Measurements from ENCODE around the gene WDPCP. TPM values are rescaled to one million over a fixed set of nuclear protein-coding genes. Genes with fewer than 3 reads are reported as not detected.

WDPCP gene
- total and polyA plus RNA-seq, 10 donors = 2.1 to 20.0 (median 13.3) TPM

DNA sequence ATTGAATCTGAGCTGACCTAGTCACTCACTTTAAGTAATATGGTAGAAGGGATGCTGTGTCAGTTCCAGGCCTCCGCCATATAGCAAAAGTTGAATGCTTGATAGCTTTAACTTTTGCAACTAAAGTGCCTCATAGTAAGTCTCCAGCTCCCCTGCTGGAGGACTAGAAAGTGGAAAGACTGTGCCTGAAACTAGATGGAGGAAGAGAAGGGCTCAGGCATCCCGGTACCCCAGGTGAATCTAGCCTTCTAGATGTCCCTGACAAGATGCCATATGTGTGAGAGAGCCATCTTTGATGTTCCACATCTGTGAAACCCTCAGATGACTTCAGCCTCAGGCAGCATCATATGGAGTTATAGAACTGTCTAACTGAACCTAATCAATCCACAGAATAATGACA lies 516.6 kb downstream of the WDPCP start:
- Histone ChIP-seq H3K36me3 (no peaks in the 10 kb centered on the region), H3K4me1 (no peaks in the 10 kb centered on the region), H3K4me3 (no peak overlapping the region), H3K27me3 (replicated peaks in 1 of 7) (peaks cover 0 to 56% (median 14%) of the 10 kb centered on the region in 7 donors), H3K9me3 (peaks cover 0 to 5% (median 0%) of the 10 kb centered on the region in 8 donors), H3K27ac (no peak overlapping the region)
- TF ChIP-seq, protein P1, sequence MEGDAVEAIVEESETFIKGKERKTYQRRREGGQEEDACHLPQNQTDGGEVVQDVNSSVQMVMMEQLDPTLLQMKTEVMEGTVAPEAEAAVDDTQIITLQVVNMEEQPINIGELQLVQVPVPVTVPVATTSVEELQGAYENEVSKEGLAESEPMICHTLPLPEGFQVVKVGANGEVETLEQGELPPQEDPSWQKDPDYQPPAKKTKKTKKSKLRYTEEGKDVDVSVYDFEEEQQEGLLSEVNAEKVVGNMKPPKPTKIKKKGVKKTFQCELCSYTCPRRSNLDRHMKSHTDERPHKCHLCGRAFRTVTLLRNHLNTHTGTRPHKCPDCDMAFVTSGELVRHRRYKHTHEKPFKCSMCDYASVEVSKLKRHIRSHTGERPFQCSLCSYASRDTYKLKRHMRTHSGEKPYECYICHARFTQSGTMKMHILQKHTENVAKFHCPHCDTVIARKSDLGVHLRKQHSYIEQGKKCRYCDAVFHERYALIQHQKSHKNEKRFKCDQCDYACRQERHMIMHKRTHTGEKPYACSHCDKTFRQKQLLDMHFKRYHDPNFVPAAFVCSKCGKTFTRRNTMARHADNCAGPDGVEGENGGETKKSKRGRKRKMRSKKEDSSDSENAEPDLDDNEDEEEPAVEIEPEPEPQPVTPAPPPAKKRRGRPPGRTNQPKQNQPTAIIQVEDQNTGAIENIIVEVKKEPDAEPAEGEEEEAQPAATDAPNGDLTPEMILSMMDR (IDR thresholded peaks at IDR 0.05 in 8 of 11, conservative IDR thresholded peaks at IDR 0.05 in 3 of 11) = no peak
- TF ChIP-seq POLR2A (IDR thresholded peaks at IDR 0.05) = no peak
- TF ChIP-seq POLR2AphosphoS5 (IDR thresholded peaks at IDR 0.05) = no peak
- no peak for DNase-seq
- intact Hi-C loops (cut with DNase I; ENCODE audit: low total_unique reads) = no loop called here
- WGBS, 5 donors = 86 to 93% (median 89%) methylated on average over 2 of the region's 2 CpGs

Small RNA genes within 50 kb of the gene (small RNA-seq; reads per million reads assigned to genes)
- 0 reads per million in 4 donors for gene RF00017

Other genes with a start within 250 kb of the WDPCP start
- 100 to 1,000 TPM in 2 of 7 donors, 10 to 100 TPM in 5; 90.3 to 137 (median 94.6) TPM for gene MDH1, start 486 bp upstream of the WDPCP start, total RNA-seq
- 100 to 1,000 TPM; 160 to 196 (median 177) TPM for gene MDH1, start 486 bp upstream of the WDPCP start, polyA plus RNA-seq

Measured in spleen (tissue), 11 donors.